ENCODE measurements around the gene NRIP1. TPM values are rescaled to one million over a fixed set of nuclear protein-coding genes. Genes with fewer than 3 reads are reported as not detected.

Gene NRIP1
- total and polyA plus RNA-seq, 2 of the 8 experiments (the other 6 are each of a cell fraction or from before 2014, with no cell fraction given) = 1.5 to 9.3 TPM

GRCh38 chr21:15095326-15095725 lies 30.5 kb upstream of the NRIP1 start (continued):
- TF ChIP-seq HDAC2 (IDR thresholded peaks at IDR 0.05; ENCODE audit: borderline replicate concordance in 1 of 2, low read depth in 2 of 2, low read length in 2 of 2) (no peak), HDAC6 (IDR thresholded peaks at IDR 0.05; ENCODE audit: low read depth, low read length) (no peak), CREB1 (IDR thresholded peaks at IDR 0.05) (no peak), BRCA1 (IDR thresholded peaks at IDR 0.05; ENCODE audit: low read depth, low read length) (no peak), TAF1 (IDR thresholded peaks at IDR 0.05; ENCODE audit: low read depth, low read length) (no peak)
